NCI-H748 treated with DMSO at 0.1 percent for 48 hours (cell line): Measurements from ENCODE around the gene EMC10.

ENCODE experiments used
- DNase-seq: peaks from one replicate; lab custom pipeline; 2025; lab: John Stamatoyannopoulos, UW

Gene EMC10

DNA sequence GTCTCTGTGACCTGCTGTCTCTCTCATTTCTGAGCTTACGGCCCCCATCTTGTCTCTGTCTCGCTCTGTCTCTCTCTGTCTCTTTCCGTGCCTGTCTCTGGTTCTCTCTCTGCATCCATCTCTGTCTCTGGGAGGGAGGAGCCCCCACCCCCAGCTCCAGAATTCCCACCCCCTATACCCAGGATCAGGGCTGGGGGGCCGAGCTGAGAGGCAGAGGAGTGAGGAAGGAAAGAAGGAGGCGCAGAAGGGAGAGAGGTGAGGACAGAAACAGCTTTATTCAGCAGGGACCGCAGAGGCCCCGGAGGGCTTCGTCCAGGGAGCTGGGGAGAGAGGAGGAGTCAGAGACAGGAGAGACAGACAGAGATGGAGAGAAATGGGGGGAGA, 20.7 kb downstream of the EMC10 start:
- DNase-seq: no peak

DNA sequence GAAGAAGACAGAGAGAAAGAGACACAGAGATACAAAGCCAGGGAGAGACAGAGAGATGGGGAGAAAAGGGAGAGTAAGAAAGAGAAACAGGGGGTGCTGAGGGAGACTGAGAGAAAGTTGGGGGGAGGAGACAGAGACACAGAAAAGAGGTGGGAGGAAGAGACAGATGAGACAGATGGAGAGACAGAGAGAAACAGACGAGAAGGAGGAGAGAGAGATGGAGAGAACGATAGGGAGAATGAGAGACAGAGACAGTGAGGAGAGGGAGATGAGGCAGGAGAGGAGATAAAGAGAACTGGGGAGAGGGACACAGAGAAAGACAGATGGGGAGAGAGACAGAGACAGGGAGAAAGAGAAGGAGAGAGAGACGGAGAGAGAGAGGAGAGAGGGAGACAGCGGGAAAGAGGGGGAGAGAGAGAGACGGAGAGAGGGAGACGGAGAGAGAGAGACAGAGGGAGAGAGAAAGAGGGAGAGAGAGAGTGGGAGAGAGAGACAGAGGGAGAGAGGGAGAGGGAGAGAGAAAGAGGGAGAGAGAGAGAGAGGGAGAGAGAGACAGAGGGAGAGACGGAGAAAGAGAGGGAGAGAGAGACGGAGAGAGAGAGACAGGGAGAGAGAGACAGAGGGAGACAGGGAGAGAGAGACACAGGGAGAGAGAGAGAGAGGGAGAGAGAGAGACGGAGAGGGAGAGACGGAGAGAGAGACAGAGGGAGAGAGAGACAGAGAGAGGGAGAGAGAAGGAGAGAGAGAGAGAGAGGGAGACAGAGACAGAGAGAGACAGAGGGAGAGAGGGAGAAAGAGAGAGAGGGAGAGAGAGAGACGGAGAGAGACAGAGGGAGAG, 22.1 kb downstream of the EMC10 start:
- DNase-seq: no peak

DNA sequence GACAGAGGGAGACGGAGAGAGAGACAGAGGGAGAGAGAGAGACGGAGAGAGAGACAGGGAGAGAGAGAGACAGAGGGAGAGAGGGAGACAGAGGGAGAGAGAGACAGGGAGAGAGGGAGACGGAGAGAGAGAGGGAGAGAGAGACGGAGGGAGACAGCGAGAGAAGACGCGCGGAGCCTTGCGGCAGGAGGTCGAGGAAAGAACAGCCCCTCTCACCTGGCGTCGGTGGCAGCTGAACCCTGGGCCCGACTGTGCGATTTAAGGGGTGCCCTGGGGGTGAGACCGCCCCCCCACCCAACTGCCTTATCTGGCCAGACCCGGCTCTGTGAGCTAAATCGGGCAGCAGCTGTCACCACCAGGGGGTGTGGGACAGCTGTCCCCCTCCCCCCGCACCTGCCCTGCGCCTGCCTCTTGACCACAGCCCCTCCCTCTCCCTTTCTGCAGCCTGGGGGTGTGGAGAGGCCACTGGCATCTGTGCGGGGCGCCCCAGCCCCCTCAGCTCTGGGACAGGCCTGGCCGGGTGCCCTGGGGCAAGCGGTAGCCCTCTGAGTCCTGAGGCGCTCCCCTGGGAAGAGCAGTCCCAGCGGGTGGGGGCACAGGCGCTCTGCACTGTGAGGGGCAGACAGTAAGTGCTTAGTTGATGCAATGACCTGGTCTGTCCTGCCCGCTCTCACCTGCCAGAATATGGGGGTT, 23.9 kb downstream of the EMC10 start:
- DNase-seq: no peak

DNA sequence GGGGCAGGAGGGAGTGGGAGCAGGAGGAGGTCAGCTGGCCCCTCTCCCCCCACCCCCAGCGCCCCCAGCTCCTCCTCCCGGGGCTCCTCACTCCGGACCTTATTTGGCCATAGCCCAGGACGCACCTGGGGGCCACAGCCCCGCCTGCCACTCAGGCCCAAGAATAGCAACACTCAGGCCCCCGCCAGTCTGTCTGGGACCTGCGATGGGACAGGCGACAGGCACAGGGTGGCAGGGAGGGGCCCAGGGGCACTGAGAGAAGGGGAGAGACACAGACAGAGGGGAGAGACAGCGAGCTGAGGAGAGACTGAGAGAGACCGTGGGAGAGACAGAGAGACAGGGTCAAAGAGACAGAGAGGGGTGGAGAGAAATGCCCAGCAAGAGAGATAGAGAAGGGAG, 24.4 kb downstream of the EMC10 start:
- DNase-seq: no peak

DNA sequence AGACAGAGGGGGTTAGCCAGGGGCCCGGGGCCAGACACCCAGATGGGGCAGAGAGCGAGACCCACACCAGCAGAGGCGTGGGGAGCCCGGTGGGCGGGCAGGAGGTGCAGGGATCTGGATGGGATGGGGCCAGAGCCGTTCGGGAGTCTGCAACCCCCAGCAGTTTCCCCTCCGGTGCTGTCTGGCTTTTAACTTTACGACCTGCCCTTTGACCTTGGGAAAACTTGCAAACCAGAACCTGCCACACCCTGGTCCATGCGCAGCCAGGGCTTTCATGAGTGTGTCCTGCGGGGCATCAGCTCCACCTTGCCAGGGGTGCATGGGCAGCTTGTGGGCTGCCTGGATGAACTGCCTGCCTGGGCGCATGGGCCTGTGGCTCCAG, 24.9 kb downstream of the EMC10 start:
- DNase-seq: no peak

DNA sequence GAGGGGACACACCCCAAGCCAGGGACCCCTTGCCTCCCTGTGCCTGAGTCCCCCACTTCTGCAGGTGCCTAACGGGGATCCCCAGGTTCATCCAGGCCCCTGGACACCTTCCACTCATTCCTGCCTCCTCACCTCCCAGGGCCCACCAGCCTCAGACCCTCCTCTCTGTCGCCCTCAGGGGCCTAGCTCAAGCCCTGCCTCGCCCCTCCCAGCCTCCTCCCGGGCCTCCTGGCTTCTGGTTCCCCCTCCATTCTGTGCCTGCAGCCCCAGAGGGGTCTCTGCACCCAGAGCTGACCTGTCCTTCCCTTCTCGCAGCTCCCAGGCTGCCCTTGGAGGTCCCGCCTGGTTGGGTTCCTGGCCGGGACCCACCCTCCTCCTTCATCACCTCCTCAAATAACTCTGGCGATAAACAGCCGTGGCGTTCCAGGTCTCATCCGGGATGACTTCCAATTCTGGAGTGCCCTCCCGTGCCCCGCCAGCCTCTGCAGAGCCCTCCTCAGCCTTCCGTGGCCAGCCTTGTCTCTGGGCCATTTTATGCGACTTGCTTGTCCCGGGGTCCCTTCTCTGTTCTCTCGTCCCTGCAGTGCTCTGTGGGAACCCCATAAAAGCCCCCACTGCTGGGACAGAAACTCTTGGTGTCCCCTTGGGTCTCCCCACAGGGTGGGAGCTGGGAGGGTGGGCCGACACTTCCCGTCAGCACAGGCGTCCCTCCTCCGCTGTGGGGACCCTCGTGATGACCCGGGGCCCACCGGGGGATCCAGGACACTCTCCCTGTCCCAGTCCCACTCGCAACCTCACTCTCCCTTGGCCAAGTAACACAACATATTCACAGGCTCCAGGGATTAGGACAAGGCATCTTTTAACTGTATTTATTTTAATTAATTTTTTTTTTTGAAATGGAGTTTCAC, 25.5 kb downstream of the EMC10 start:
- DNase-seq: no peak

DNA sequence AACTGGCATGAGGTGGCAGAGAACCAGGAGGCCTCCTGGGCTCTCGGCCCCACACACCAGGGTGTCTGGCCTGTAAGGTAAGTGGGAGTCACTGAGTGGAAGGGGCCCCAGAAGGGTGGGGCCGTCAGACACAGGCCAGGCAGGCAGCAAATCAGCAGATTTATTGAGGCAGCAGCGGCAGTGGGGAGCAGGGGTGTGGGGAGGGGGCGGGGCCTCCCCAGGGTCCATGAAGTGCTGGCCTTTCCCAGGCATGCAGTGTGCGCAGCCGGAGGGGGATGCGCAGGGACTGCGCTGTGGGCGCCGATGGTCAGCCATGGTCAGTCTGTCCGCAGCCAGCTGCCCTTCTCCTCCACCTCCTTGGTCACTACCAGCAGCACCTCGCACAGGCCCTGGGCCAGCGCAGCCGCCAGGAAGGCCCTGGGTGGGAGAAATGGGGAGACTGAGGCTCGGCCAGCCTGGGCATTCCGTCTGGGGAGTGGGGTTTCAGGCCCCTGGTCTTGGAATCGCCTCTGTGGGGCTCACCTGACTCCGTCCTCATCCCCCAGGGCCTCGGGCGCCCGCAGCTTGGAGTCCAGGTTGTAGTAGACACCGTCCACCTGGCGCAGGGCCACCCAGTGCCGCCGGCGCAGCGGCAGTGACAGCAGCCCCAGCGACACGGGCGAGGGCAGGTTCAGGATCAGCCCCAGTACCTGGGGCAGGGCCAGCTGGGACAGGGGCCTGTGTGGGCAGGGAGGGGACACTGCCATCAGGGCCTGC, 29.7 kb downstream of the EMC10 start:
- no peak for DNase-seq

DNA sequence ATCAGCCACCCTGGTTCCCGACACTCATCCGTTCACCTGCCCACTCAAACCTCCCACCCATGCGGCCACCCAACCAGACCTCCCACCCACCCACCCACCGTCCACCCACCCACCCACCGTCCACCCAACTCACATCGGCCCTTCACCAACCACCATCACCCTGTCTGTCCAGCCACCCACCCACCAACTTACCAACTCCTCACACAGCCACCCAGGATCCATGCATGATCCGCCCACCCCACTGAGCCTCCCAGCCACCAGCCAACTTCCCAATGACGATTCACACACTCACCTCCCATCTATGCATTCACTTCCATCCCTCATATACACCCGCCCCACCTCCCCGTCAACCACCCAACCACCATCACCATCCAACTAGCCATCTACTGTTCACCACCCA, 30.4 kb downstream of the EMC10 start:
- DNase-seq: no peak

DNA sequence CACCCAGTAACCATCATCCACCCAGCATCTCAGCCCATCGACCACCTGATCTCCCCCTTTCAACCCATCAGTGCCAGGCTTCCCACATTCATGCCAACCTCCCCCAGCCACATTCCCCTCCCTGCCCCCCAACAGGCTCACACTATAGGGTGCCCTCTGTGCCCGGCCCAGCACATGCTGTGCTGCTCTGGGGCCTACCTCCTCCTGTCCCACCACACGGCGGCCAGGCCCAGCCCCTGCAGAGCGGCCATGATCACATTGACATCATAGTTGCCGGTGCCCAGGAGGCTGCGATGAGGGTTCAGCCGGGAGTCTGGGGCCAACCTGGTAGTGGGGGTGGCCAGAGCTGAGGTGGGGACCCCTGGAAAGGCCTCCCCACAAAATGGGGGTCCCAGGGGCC, 31.1 kb downstream of the EMC10 start:
- no peak for DNase-seq

DNA sequence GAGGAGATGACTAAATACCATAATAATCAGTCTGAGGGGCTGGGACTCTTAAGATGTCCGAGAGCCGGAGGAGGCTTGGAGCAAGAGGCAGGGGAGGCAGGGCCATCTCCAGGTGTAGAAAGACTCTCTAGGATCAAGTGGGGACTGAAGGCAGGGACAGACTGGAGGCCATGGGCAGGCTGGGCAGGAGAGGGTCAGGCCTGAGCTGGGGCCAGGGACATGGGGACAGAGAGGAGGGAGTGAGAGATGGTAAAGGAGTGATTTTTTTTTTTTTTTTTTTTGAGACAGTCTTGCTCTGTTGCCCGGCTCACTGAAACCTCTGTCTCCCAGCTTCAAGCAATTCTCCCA, 32.5 kb downstream of the EMC10 start:
- DNase-seq: no peak

DNA sequence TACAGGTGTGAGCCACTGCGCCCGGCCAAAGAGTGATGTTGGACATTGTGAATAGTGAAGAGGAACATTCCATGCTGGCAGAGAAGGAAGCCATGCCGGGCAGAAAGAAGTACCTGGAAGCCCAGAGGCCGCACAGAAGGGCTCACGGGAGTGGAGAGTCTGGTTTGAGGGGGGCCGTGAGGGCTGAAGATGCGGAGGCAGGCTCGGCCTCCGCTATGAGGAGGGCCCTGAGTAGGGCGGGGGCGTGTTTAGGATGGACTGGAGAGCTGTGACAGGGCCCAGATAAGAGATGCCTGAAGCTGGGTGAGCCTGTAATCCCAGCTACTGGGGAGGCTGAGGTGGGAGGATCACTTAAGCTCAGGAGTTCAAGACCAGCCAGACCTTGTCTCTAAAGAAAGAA, 33.1 kb downstream of the EMC10 start:
- DNase-seq: no peak

DNA sequence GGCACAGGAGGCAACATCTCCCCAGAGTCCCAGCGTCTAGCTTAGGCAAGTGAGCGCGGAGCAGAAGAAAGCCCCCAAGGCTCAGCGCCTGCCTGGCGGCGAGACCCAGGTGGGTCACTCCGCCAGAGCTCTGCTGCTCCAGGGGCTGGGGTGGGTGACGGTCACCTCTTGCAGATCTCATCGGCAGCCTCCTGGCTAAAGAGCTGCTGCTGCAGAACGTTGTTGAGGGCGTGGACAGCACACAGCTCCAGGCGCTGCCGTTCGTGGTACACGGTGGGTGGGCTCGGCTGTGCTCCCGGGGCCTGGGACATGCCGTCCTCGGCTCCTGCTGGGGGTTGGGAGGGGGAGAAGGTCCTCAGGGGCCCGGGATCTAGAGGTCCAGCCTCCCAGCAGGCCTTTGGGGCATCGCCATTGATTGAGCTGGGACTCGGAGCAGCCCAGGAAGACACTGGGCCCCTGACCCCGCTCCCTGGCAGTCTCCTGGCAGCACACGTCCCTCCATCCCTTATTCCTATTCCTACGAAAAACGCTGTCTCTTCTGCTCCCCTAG, 33.9 kb downstream of the EMC10 start:
- DNase-seq: no peak

DNA sequence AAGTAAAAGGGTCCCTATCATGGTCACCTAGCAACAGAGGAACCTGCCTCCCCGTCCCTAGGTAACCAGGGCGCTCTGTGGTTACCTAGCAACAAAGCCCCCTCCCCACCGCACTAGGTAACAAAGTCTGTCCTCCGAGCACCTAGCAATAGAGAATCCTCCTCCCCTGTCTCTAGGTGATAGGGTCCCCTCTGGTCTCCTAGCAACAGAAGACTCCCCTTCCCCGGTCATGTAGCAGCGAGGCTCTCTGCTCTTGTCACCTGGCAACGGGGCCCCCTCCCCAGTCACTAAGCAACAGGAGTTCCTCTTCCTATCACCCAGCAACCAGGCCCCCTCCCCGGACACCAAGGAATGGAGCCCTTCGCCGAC, 34.4 kb downstream of the EMC10 start:
- DNase-seq: peak; percentile 97

DNA sequence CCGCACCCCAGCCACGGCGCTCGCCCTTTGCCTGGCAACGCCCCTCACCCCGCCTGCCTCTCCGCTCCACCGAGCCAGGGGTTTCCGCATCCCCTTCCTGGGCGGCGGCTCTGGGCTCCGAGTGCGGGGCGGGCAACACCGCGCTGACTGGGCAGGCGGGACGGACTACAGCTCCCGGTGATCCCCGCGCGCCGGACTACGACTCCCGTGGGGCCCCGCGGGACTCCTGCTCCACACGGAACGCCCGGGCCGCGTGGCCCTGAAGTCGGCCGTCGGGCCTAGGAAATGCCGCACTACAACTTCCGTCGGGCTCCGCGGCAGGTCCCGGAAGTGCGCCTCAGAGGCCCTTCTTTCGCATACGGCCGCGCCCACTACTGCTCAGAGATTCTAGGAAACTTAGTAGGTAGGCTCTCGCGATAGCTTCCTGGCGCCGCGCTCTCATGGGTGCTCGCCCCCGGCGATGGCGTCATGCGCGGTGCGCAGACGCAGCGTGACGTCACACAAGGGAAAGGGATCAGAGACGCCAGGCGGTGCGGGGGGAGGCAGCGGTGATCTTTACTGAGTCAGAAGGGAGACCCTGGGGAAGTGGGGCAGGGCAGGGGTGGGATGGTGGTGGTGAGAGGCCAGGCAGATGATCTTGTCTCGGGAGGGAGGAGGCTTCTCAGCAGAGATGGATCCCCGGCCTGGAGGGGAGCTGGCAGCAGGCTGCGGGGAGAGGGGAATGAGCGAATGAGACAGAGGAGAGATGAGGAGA, 34.9 kb downstream of the EMC10 start, which contains the start of gene JOSD2:
Gene JOSD2, minus strand, starts transcription at position 123 of the 754 bp plus-strand sequence. CDS start 760 bp downstream, outside the sequence.
- DNase-seq: peak; percentile 99

DNA sequence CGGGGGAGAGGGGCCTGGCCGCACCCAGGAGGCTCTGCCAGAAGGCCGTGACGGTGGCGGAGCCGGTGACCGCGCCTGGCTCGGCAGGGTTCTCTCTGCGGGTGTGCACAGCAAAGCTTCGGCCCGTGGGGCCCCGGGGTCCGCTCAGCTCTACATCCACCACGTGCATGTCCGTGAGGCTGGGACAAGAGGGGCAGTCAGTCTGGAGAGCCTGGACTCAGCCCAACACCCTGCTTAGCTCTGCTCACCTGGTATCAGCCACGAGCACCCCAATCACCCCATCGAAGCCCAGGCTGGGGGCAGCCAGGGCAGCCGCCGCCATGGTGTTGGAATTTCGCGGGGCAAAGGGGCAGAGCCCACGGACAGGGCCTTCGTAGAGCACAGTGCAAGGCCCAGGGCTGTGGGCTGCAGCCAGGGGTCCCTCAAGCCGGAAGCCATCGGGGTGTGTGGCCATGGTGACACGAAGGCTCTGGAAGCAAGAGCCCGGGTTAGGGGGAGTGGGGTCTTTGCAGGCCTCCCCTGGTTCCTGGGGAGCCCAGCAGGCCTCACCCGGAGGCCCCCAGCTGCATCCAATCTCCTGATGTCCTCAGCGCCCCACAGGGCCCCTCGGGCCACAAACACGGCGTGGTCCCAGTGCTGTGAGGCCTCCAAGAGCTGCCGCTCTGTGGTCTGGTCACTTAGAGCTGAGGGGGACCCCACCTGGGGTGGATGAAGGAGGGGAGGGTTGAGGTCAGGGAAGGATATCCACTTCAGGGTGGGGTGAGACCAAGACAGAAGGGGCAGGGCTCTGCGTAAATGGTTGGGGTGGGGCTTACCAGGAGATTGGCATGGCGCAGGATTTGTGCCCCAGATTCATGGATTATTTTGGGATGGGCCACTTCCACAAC, 36.0 kb downstream of the EMC10 start:
- DNase-seq: no peak

DNA sequence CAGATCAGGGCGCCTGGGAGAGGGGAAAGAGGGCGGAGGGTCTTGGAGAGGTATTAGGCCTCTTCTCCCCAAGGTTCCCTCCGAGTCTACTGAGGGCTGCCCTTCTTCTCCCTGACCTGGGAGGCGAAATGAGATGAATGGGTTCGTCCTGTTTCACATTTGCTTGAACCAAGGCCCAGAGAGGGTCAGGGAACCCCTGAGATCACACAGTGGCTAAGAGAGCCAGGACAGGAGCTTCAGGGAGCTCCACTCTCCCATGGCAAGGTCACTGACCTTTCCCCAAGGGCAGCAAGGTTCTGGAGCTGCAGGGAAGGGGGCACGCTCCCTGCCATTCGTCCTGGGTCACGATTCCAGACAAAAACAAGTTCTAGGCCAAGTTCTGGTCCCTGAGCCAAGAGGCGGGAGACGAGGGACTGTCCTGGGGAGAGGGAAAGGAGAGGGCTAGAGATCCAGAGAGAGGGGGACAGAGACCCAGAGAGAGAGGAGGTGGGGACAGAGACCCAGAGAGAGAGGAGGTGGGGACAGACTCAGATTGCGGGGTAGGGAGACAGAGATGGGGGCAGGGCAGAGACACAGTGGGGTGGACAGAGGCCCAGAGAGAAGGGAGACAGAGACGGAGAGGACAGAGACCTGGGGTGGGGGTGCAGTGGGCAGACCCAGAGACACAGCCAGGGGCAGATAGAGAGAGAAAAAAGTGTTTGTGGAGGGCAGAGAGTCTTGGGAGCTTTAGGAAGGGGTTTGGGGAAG, 36.9 kb downstream of the EMC10 start:
- DNase-seq: no peak

DNA sequence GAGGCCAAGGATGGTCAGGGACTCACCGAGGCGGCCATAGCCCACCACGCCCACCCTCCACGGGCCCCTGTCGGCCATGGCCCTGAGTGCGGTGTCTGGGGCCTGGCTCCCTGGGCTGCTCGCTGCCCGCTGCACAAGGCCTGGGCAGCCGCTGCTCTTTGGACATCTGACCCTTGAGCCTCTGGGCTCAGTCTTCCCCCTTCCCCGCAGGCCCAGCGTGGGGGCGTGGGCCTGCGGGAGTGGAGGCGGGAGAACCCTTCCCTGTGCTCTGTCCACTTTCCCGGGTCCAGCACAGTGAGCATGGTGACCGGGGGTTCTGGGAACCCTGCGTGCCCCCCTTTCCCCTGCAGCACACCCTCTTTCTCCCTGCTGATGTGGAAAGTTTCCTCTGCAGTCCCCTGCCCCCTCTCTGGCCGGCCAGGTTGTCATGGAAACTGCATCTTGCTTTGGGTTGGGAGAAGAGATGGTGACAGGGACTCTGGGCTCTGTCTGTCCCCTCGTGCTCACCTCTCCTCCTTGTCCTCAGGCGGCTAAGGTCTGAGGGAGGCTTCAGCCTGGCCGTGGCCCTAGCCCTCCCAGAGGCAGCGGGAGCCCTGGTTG, 37.5 kb downstream of the EMC10 start, which contains the start of gene ASPDH:
Gene ASPDH, minus strand, starts transcription at position 168 of the 600 bp plus-strand sequence. Its CDS starts 90 bp downstream, at position 78.
- DNase-seq: no peak

DNA sequence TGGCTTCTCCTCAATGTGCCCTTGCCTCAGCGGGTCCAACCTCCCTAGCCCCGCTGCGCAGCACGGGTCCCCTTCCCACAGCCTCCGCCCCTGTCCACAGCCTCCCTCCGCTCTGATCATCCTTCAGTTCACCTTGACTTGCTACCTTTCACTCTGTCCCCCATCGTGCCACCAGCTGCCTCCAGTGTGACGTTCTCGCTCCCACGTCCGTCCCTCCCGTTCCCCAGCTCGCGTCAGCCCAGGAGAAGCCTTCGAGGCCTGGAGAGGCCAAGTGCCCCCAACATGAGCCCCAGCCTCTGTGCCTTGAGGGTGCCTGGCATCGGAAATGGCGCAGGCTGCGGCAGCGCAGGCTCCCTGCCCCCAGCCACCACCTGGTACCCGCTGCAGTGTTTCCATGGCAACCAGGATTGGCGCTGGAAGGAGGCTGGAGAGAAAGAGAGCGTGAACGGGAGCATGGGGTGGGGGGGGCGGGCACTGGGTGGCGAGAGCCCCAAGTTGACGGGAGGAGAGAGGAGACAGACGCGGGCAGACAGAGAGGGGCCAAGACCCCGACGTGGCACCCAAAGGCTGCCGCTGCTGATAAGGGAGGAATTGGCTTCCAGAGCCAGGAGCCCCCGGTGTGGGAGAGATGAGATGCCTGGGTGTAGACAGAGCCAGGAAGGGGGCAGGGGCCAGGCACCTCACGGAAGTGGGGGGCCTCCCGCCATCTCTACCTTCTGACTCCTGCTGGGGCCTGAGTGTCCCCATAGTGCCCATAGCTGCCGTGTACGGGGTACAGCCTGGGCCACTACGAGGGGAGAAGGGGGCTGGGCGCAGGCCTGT, 38.2 kb downstream of the EMC10 start:
- DNase-seq: no peak
